Duodenal mucosa (tissue), 2 donors: Measurements from ENCODE around the gene PDE8A.

Experiments used
- H3K27ac ChIP-seq: one replicate; pipeline ENCODE4 v1.7.0; 2013; ENCODE audit warnings: low read depth, low read length
- H3K27me3 ChIP-seq, 2 donors: one replicate each; pipeline ENCODE4 v1.7.0; 2013; ENCODE audit warnings: low read length in 2 of 2, control low read depth in 1 of 2; ENCODE audit not compliant: insufficient read depth in 2 of 2, control insufficient read depth in 1 of 2
- H3K36me3 ChIP-seq, 2 donors: one replicate each; pipeline ENCODE4 v1.7.0; 2013; ENCODE audit warnings: low read length in 2 of 2, control low read depth in 1 of 2; ENCODE audit not compliant: insufficient read depth in 2 of 2, control insufficient read depth in 1 of 2
- H3K4me1 ChIP-seq, 2 donors: one replicate each; pipeline ENCODE4 v1.7.0; 2013; ENCODE audit warnings: low read length in 2 of 2, control low read depth in 1 of 2; ENCODE audit not compliant: insufficient read depth in 2 of 2, control insufficient read depth in 1 of 2
- H3K4me3 ChIP-seq, 2 donors: one replicate each; pipeline ENCODE4 v1.7.0; 2013; ENCODE audit warnings: low read length in 2 of 2, low read depth in 1 of 2
- H3K9ac ChIP-seq, 2 donors: one replicate each; pipeline ENCODE4 v1.7.0; 2013; ENCODE audit warnings: low read length in 2 of 2, low read depth in 1 of 2
- H3K9me3 ChIP-seq, 2 donors: one replicate each; pipeline ENCODE4 v1.7.0; 2013; ENCODE audit warnings: low read length in 2 of 2, control low read depth in 1 of 2; ENCODE audit not compliant: control insufficient read depth in 1 of 2

Gene PDE8A

GRCh38 chr15:85000937-85001336 is 19.3 kb downstream of the PDE8A start:
- no peak overlapping the region for H3K9ac ChIP-seq
- H3K4me1 ChIP-seq = peaks cover 30 to 40% of the 10 kb centered on the region in 2 donors
- no peaks in the 10 kb centered on the region for H3K27me3 ChIP-seq
- H3K27ac ChIP-seq = no peak overlapping the region
- no peak overlapping the region for H3K4me3 ChIP-seq
- H3K9me3 ChIP-seq = no peaks in the 10 kb centered on the region
- no peaks in the 10 kb centered on the region for H3K36me3 ChIP-seq

GRCh38 chr15:85002517-85002916 is 20.9 kb downstream of the PDE8A start:
- H3K9ac ChIP-seq = no peak overlapping the region
- no peaks in the 10 kb centered on the region for H3K36me3 ChIP-seq
- no peaks in the 10 kb centered on the region for H3K9me3 ChIP-seq
- no peaks in the 10 kb centered on the region for H3K27me3 ChIP-seq
- no peak overlapping the region for H3K4me3 ChIP-seq
- H3K27ac ChIP-seq = no peak overlapping the region
- H3K4me1 ChIP-seq = peaks cover 40 to 52% of the 10 kb centered on the region in 2 donors

GRCh38 chr15:85003593-85004312 is 22.1 kb downstream of the PDE8A start:
- no peak overlapping the region for H3K9ac ChIP-seq
- no peaks in the 10 kb centered on the region for H3K9me3 ChIP-seq

GRCh38 chr15:85004550-85004949 is 22.9 kb downstream of the PDE8A start:
- H3K36me3 ChIP-seq = no peaks in the 10 kb centered on the region
- H3K27ac ChIP-seq = no peak overlapping the region
- no peaks in the 10 kb centered on the region for H3K27me3 ChIP-seq
- H3K9ac ChIP-seq = no peak overlapping the region
- H3K9me3 ChIP-seq = no peaks in the 10 kb centered on the region
- H3K4me3 ChIP-seq = no peak overlapping the region
- H3K4me1 ChIP-seq = peaks cover 56 to 66% of the 10 kb centered on the region in 2 donors

More at GRCh38 chr15:85003593-85004312, 22.1 kb downstream of the PDE8A start:
- Histone ChIP-seq H3K27ac (no peak overlapping the region), H3K36me3 (no peaks in the 10 kb centered on the region), H3K27me3 (no peaks in the 10 kb centered on the region), H3K4me3 (no peak overlapping the region), H3K4me1 (peaks cover 48 to 58% of the 10 kb centered on the region in 2 donors)

GRCh38 chr15:85005319-85005718 is 23.7 kb downstream of the PDE8A start:
- no peaks in the 10 kb centered on the region for H3K36me3 ChIP-seq
- no peaks in the 10 kb centered on the region for H3K27me3 ChIP-seq
- H3K27ac ChIP-seq = no peak overlapping the region
- no peak overlapping the region for H3K4me3 ChIP-seq
- H3K9me3 ChIP-seq = no peaks in the 10 kb centered on the region
- no peak overlapping the region for H3K9ac ChIP-seq
- peaks cover 56 to 69% of the 10 kb centered on the region in 2 donors for H3K4me1 ChIP-seq

- no peaks in the 10 kb centered on the region for H3K36me3 ChIP-seq
- peaks cover 56 to 69% of the 10 kb centered on the region in 2 donors for H3K4me1 ChIP-seq
- no peak overlapping the region for H3K4me3 ChIP-seq
- no peak overlapping the region for H3K9ac ChIP-seq
- no peaks in the 10 kb centered on the region for H3K9me3 ChIP-seq
- no peaks in the 10 kb centered on the region for H3K27me3 ChIP-seq
- no peak overlapping the region for H3K27ac ChIP-seq
Observed at GRCh38 chr15:85005746-85006145, 24.1 kb downstream of the PDE8A start.

GRCh38 chr15:85006201-85006600 is 24.5 kb downstream of the PDE8A start:
- Histone ChIP-seq H3K9me3 (no peaks in the 10 kb centered on the region), H3K27ac (no peak overlapping the region), H3K4me3 (no peak overlapping the region), H3K9ac (no peak overlapping the region), H3K27me3 (no peaks in the 10 kb centered on the region), H3K36me3 (no peaks in the 10 kb centered on the region), H3K4me1 (peaks cover 54 to 69% of the 10 kb centered on the region in 2 donors)

- Histone ChIP-seq H3K9me3 (no peaks in the 10 kb centered on the region), H3K27me3 (no peaks in the 10 kb centered on the region), H3K27ac (no peak overlapping the region), H3K4me3 (no peak overlapping the region), H3K9ac (no peak overlapping the region), H3K36me3 (no peaks in the 10 kb centered on the region), H3K4me1 (peaks cover 49 to 67% of the 10 kb centered on the region in 2 donors)
Observed at GRCh38 chr15:85006655-85007054, 25.0 kb downstream of the PDE8A start.

- no peak overlapping the region for H3K27ac ChIP-seq
- H3K9ac ChIP-seq = no peak overlapping the region
- no peaks in the 10 kb centered on the region for H3K36me3 ChIP-seq
- peaks cover 47 to 66% of the 10 kb centered on the region in 2 donors for H3K4me1 ChIP-seq
- no peaks in the 10 kb centered on the region for H3K9me3 ChIP-seq
- H3K4me3 ChIP-seq = no peak overlapping the region
- H3K27me3 ChIP-seq = no peaks in the 10 kb centered on the region
Observed at GRCh38 chr15:85007137-85007536, 25.5 kb downstream of the PDE8A start.

- no peaks in the 10 kb centered on the region for H3K27me3 ChIP-seq
- no peaks in the 10 kb centered on the region for H3K36me3 ChIP-seq
- H3K9me3 ChIP-seq = no peaks in the 10 kb centered on the region
- H3K9ac ChIP-seq = no peak overlapping the region
- H3K4me3 ChIP-seq = no peak overlapping the region
- peaks cover 47 to 63% of the 10 kb centered on the region in 2 donors for H3K4me1 ChIP-seq
- no peak overlapping the region for H3K27ac ChIP-seq
Observed at GRCh38 chr15:85007741-85008397, 26.2 kb downstream of the PDE8A start.
